HepG2 (cell line): ENCODE results near the gene MPP3. TPM values are rescaled to one million over a fixed set of nuclear protein-coding genes. Genes with fewer than 3 reads are reported as not detected.

Experiments
- AHR ChIP-seq: IDR thresholded peaks from 2 replicates; pipeline ENCODE4 v1.6.1; 2018; ENCODE audit warnings: missing genetic modification reagents, missing compliant biosample characterization
- CEBPG ChIP-seq: IDR thresholded peaks from 2 replicates; pipeline ENCODE4 v1.6.1; 2016
- CENPT ChIP-seq: sonication (generic); formaldehyde crosslinking; IDR thresholded peaks from 2 replicates; pipeline ENCODE4 v1.8.0; 2022; ENCODE audit warnings: low read depth, mild to moderate bottlenecking, moderate library complexity, missing genetic modification reagents
- ELF3 ChIP-seq: IDR thresholded peaks from 2 replicates; pipeline ENCODE4 v1.6.1; 2016; ENCODE audit warnings: missing genetic modification reagents, missing compliant biosample characterization
- ERF ChIP-seq: IDR thresholded peaks from 2 replicates; pipeline ENCODE4 v1.6.1; 2018; ENCODE audit warnings: missing biosample characterization, missing genetic modification reagents
- FOXK1 ChIP-seq: sonication (generic); formaldehyde crosslinking; IDR thresholded peaks from 2 replicates; pipeline ENCODE4 v1.4.0; 2020; ENCODE audit warnings: low read depth, missing genetic modification reagents, borderline replicate concordance
- GATAD2A ChIP-seq: IDR thresholded peaks from 2 replicates; pipeline ENCODE4 v1.6.1; 2016
- LCORL ChIP-seq, 2 experiments: fragments of 450-650 bp in 1 of 2; sonication (generic) in 1 of 2; formaldehyde crosslinking in 1 of 2; IDR thresholded peaks; 2 replicates each; pipeline versions ENCODE4 v1.5.0 to v1.6.1; 2017 to 2020; ENCODE audit warnings: antibody characterized with exemption in 1 of 2, missing genetic modification reagents in 1 of 2
- MED1 ChIP-seq: sonication (generic); formaldehyde crosslinking; IDR thresholded peaks from 2 replicates; pipeline ENCODE4 v1.4.0; 2020; ENCODE audit warnings: missing genetic modification reagents
- MTA1 ChIP-seq: sonication (generic); formaldehyde crosslinking; IDR thresholded peaks from 2 replicates; pipeline ENCODE4 v1.4.0; 2020; ENCODE audit warnings: missing genetic modification reagents, mild to moderate bottlenecking, borderline replicate concordance
- MYC ChIP-seq: sonication (generic); formaldehyde crosslinking; IDR thresholded peaks from 2 replicates; pipeline ENCODE4 v1.9.0; 2021; ENCODE audit warnings: missing genetic modification reagents, borderline replicate concordance
- NCOA5 ChIP-seq: sonication (generic); formaldehyde crosslinking; IDR thresholded peaks from 2 replicates; pipeline ENCODE4 v1.4.0; 2020; ENCODE audit warnings: missing genetic modification reagents
- NFYB ChIP-seq: sonication (generic); formaldehyde crosslinking; IDR thresholded peaks from 2 replicates; pipeline ENCODE4 v1.4.0; 2020; ENCODE audit warnings: missing genetic modification reagents
- POLR2G ChIP-seq: fragments of 200-400 bp; formaldehyde crosslinking; IDR thresholded peaks from 2 replicates; pipeline ENCODE4 v1.6.1; 2018; ENCODE audit warnings: mild to moderate bottlenecking, low read depth, low read length, moderate library complexity
- PPARG ChIP-seq: conservative IDR thresholded peaks from 2 replicates; pipeline ENCODE4 v1.6.1; 2016; ENCODE audit warnings: missing biosample characterization, missing genetic modification reagents
- SOX13 ChIP-seq, 3 experiments: fragments of 450-650 bp in 1 of 3; sonication (generic) in 1 of 3; formaldehyde crosslinking in 1 of 3; IDR thresholded peaks in 2 of 3; conservative IDR thresholded peaks in 1 of 3; 2 replicates each; pipeline versions ENCODE4 v1.5.0 to v1.6.1; 2016 to 2020; ENCODE audit warnings: antibody characterized with exemption in 1 of 3, mild to moderate bottlenecking in 1 of 3, missing compliant biosample characterization in 1 of 3, missing genetic modification reagents in 1 of 3, moderate library complexity in 1 of 3
- SOX5 ChIP-seq: IDR thresholded peaks from 2 replicates; pipeline ENCODE4 v1.6.1; 2016; ENCODE audit warnings: borderline replicate concordance
- SOX6 ChIP-seq, 2 experiments: fragments of 450-650 bp in 1 of 2; sonication (generic) in 1 of 2; formaldehyde crosslinking in 1 of 2; IDR thresholded peaks; 2 replicates each; pipeline versions ENCODE4 v1.4.0 to v1.6.1; 2017 to 2020; ENCODE audit warnings: antibody characterized with exemption in 1 of 2, mild to moderate bottlenecking in 1 of 2, missing genetic modification reagents in 1 of 2
- SRF ChIP-seq: IDR thresholded peaks from 2 replicates; pipeline ENCODE4 v1.6.1; 2011; ENCODE audit warnings: mild to moderate bottlenecking, low read depth, low read length, moderate library complexity
- XBP1 ChIP-seq: sonication (generic); formaldehyde crosslinking; IDR thresholded peaks from 2 replicates; pipeline ENCODE4 v1.5.0; 2020; ENCODE audit warnings: missing genetic modification reagents
- ZC3H4 ChIP-seq: sonication (generic); formaldehyde crosslinking; IDR thresholded peaks from 2 replicates; pipeline ENCODE4 v1.4.0; 2020; ENCODE audit warnings: missing genetic modification reagents, borderline replicate concordance
- ZNF256 ChIP-seq: sonication (generic); formaldehyde crosslinking; conservative IDR thresholded peaks from 2 replicates; pipeline ENCODE4 v1.4.0; 2020; ENCODE audit warnings: missing genetic modification reagents
- ZNF30 ChIP-seq: sonication (generic); formaldehyde crosslinking; IDR thresholded peaks from 2 replicates; pipeline ENCODE4 v1.5.0; 2020; ENCODE audit warnings: mild to moderate bottlenecking, missing genetic modification reagents
- ZNF552 ChIP-seq: sonication (generic); formaldehyde crosslinking; IDR thresholded peaks from 2 replicates; pipeline ENCODE4 v1.9.0; 2022; ENCODE audit warnings: missing genetic modification reagents, mild to moderate bottlenecking, borderline replicate concordance
- ZNF562 ChIP-seq: sonication (generic); formaldehyde crosslinking; IDR thresholded peaks from 2 replicates; pipeline ENCODE4 v1.8.0; 2022; ENCODE audit warnings: missing genetic modification reagents, borderline replicate concordance
- ZNF572 ChIP-seq: sonication (generic); formaldehyde crosslinking; IDR thresholded peaks from 2 replicates; pipeline ENCODE4 v1.5.1; 2020; ENCODE audit warnings: mild to moderate bottlenecking, missing genetic modification reagents
- ZNF891 ChIP-seq: sonication (generic); formaldehyde crosslinking; IDR thresholded peaks from 2 replicates; pipeline ENCODE4 v1.5.0; 2020; ENCODE audit warnings: mild to moderate bottlenecking, missing genetic modification reagents
- polyA plus RNA-seq, 8 experiments: library from polyadenylated mRNA; depleted of rRNA in 3 of 8; stranded (reverse) in 7 of 8; unstranded in 1 of 8; fragments of >200 nt; fragmentation: Illumina TruSeq in 4 of 8; extraction: Trizol in 4 of 8; gene quantifications; 2 replicates each; pipeline versions ENCODE4 v1.2.1 to v1.2.3, GENCODE V29; 2011 to 2016; ENCODE audit warnings: low read depth in 4 of 8, missing spikeins in 1 of 8, mixed read lengths in 1 of 8; ENCODE audit not compliant: insufficient read depth in 1 of 8
- total RNA-seq, 5 experiments: library from RNA; depleted of rRNA; stranded (reverse); fragments of >200 nt; fragmentation: Illumina TruSeq; extraction: Trizol; gene quantifications; 2 replicates each; pipeline ENCODE4 v1.2.3, GENCODE V29; 2016; ENCODE audit warnings: low read depth in 1 of 5
- TF ChIP-seq, protein P1 (sequence below): sonication (generic); formaldehyde crosslinking; IDR thresholded peaks from 2 replicates; pipeline ENCODE4 v1.4.0; 2020; ENCODE audit warnings: missing genetic modification reagents
- TF ChIP-seq, protein P2 (sequence below): sonication (generic); formaldehyde crosslinking; IDR thresholded peaks from 2 replicates; pipeline ENCODE4 v1.8.0; 2022; ENCODE audit warnings: low read depth, missing genetic modification reagents
- TF ChIP-seq, protein P3 (sequence below): sonication (generic); formaldehyde crosslinking; conservative IDR thresholded peaks from 2 replicates; pipeline ENCODE4 v1.8.0; 2022; ENCODE audit warnings: missing genetic modification reagents
- TF ChIP-seq, protein P4 (sequence below): sonication (generic); formaldehyde crosslinking; IDR thresholded peaks from 2 replicates; pipeline ENCODE4 v1.8.1; 2023; ENCODE audit warnings: mild to moderate bottlenecking, missing genetic modification reagents, borderline replicate concordance

The MPP3 gene
- total and polyA plus RNA-seq, 2 of the 13 experiments (the other 11 are each of a cell fraction or from before 2014, with no cell fraction given), result 0.91 to 1.8 TPM

DNA sequence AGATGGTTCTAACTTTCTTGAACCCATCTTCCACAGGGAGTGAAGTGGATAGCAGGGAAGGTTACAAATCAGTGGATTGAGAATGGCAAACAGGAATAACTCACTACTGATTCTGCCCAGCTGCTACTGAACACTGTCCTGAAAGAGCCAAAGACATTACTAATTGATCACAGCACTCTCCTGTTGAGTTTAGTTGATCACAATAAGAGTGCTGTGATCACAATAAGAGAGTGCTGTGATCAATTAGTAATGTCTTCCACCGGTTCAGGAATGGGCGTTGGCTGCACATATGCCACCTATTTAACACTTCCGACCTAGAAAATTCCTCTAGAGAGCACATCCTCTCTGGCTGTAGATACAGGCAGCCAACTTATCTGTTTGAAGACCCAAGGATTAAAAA lies 41.4 kb downstream of the MPP3 start (continued):
- no peak for TF ChIP-seq MTA1 (CRISPR knock-in tag)
- no peak for TF ChIP-seq ZNF256 (CRISPR knock-in tag)
- TF ChIP-seq, protein P1, sequence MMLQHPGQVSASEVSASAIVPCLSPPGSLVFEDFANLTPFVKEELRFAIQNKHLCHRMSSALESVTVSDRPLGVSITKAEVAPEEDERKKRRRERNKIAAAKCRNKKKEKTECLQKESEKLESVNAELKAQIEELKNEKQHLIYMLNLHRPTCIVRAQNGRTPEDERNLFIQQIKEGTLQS (CRISPR knock-in tag), result no peak
- no peak for TF ChIP-seq ERF (CRISPR knock-in tag)
- TF ChIP-seq PPARG (CRISPR knock-in tag), result no peak
- no peak for TF ChIP-seq ZNF562
- no peak for TF ChIP-seq XBP1
- TF ChIP-seq FOXK1 (CRISPR knock-in tag), result 0 out of 2 replicates have a peak, but pooled peaks have one; percentile 37
- TF ChIP-seq SOX5 (CRISPR knock-in tag), result peak; percentile 24; the same call in 1 of the 2 replicates
- no peak for TF ChIP-seq POLR2G
- no peak for TF ChIP-seq NFYB (CRISPR knock-in tag)
- TF ChIP-seq MYC (CRISPR knock-in tag), result no peak
- TF ChIP-seq, protein P2, sequence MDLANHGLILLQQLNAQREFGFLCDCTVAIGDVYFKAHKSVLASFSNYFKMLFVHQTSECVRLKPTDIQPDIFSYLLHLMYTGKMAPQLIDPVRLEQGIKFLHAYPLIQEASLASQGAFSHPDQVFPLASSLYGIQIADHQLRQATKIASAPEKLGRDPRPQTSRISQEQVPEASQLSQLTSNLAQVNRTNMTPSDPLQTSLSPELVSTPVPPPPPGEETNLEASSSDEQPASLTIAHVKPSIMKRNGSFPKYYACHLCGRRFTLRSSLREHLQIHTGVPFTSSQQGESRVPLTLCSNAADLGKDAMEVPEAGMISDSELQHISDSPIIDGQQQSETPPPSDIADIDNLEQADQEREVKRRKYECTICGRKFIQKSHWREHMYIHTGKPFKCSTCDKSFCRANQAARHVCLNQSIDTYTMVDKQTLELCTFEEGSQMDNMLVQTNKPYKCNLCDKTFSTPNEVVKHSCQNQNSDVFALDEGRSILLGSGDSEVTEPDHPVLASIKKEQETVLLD (CRISPR knock-in tag), result no peak
- no peak for TF ChIP-seq CEBPG (CRISPR knock-in tag)
- peak; percentile 90 for TF ChIP-seq SRF
- TF ChIP-seq, protein P3, sequence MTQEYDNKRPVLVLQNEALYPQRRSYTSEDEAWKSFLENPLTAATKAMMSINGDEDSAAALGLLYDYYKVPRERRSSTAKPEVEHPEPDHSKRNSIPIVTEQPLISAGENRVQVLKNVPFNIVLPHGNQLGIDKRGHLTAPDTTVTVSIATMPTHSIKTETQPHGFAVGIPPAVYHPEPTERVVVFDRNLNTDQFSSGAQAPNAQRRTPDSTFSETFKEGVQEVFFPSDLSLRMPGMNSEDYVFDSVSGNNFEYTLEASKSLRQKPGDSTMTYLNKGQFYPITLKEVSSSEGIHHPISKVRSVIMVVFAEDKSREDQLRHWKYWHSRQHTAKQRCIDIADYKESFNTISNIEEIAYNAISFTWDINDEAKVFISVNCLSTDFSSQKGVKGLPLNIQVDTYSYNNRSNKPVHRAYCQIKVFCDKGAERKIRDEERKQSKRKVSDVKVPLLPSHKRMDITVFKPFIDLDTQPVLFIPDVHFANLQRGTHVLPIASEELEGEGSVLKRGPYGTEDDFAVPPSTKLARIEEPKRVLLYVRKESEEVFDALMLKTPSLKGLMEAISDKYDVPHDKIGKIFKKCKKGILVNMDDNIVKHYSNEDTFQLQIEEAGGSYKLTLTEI (CRISPR knock-in tag), result no peak
- no peak for TF ChIP-seq ELF3
- TF ChIP-seq LCORL (IDR thresholded peaks at IDR 0.05), result no peak
- TF ChIP-seq LCORL (CRISPR knock-in tag; IDR thresholded peaks at IDR 0.05), result no peak
- no peak for TF ChIP-seq ZNF30 (CRISPR knock-in tag)
- TF ChIP-seq ZC3H4 (CRISPR knock-in tag), result no peak
- 0 out of 2 replicates have a peak, but pooled peaks have one; percentile 22 for TF ChIP-seq GATAD2A (CRISPR knock-in tag)
- TF ChIP-seq SOX13 (IDR thresholded peaks at IDR 0.05), result no peak
- TF ChIP-seq SOX13 (CRISPR knock-in tag; conservative IDR thresholded peaks at IDR 0.05 in 1 of 2, IDR thresholded peaks at IDR 0.05 in 1 of 2), result peak in 1 of 2 experiments; percentile 54; a peak in 2 of 4 replicates
- TF ChIP-seq ZNF572 (CRISPR knock-in tag), result no peak
- TF ChIP-seq ZNF552 (CRISPR knock-in tag), result no peak
- no peak for TF ChIP-seq MED1
- TF ChIP-seq SOX6 (IDR thresholded peaks at IDR 0.05), result no peak
- TF ChIP-seq SOX6 (CRISPR knock-in tag; IDR thresholded peaks at IDR 0.05), result peak; percentile 31; the same call in 1 of the 2 replicates
- no peak for TF ChIP-seq AHR (CRISPR knock-in tag)
- TF ChIP-seq CENPT (CRISPR knock-in tag), result no peak
- no peak for TF ChIP-seq NCOA5 (CRISPR knock-in tag)
- no peak for TF ChIP-seq ZNF891 (CRISPR knock-in tag)
- TF ChIP-seq, protein P4, sequence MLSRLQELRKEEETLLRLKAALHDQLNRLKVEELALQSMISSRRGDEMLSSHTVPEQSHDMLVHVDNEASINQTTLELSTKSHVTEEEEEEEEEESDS, result no peak
